Heart left ventricle (tissue), 16 donors: Measurements from ENCODE around the gene VPS45. TPM values are rescaled to one million over a fixed set of nuclear protein-coding genes. Genes with fewer than 3 reads are reported as not detected.

Experiments used
- ATAC-seq, 4 donors: fragments of 200-7000 bp; cut with Tn5 transposase; one replicate each; pipeline ENCODE4 v1.9.1; 2020 to 2022; ENCODE audit warnings: moderate library complexity in 4 of 4, mild to moderate bottlenecking in 3 of 4, moderate number of reproducible peaks in 1 of 4
- DNase-seq, 5 donors: peaks; one replicate each; pipeline ENCODE4 v3.0.0-alpha.2; 2020
- H3K27ac ChIP-seq, 12 donors: fragments of 200-600 bp; sonication (generic) in 4 of 12; one replicate each; pipeline versions ENCODE4 v1.5.0 to v1.8.0; 2016 to 2022; ENCODE audit warnings: mild to moderate bottlenecking in 2 of 12
- H3K27me3 ChIP-seq, 9 donors: fragments of 200-600 bp; sonication (generic) in 2 of 9; one replicate each; pipeline versions ENCODE4 v1.5.1 to v1.8.0; 2016 to 2022; ENCODE audit warnings: mild to moderate bottlenecking in 3 of 9
- H3K36me3 ChIP-seq, 9 donors: fragments of 200-600 bp; sonication (generic) in 2 of 9; one replicate each; pipeline versions ENCODE4 v1.5.0 to v1.8.0; 2018 to 2022; ENCODE audit warnings: mild to moderate bottlenecking in 2 of 9
- H3K4me1 ChIP-seq, 12 donors: fragments of 200-600 bp; sonication (generic) in 4 of 12; one replicate each; pipeline versions ENCODE4 v1.5.0 to v1.8.0; 2016 to 2022; ENCODE audit warnings: mild to moderate bottlenecking in 3 of 12
- H3K4me3 ChIP-seq, 12 donors: fragments of 200-600 bp; sonication (generic) in 4 of 12; one replicate each; pipeline versions ENCODE4 v1.5.0 to v1.8.0; 2017 to 2022; ENCODE audit warnings: mild to moderate bottlenecking in 9 of 12, moderate library complexity in 4 of 12
- H3K9me3 ChIP-seq, 12 donors: fragments of 200-600 bp; sonication (generic) in 4 of 12; one replicate each; pipeline versions ENCODE4 v1.5.0 to v1.8.0; 2016 to 2022; ENCODE audit warnings: mild to moderate bottlenecking in 1 of 12
- POLR2A ChIP-seq, 2 donors: fragments of 450-650 bp; IDR thresholded peaks; one replicate each; pipeline ENCODE4 v1.6.1; 2017; ENCODE audit warnings: antibody characterized with exemption in 2 of 2, mild to moderate bottlenecking in 2 of 2, moderate library complexity in 2 of 2
- WGBS, 4 donors: extraction: QIAGEN DNeasy Blood & Tissue Kit in 2 of 4; methylation state at CpG; one replicate each; pipeline versions ENCODE4 v1.1.5 to v1.1.7; 2013 to 2018; 5-methylcytosine and 5-hydroxymethylcytosine counted together
- intact Hi-C, 10 donors: fragments of 100-400 bp; cut with DNase I; formaldehyde crosslinking; loops; one replicate each; pipeline versions ENCODE4 v1.11.1 to v1.14.2; 2022
- polyA plus RNA-seq, 2 donors: library from polyadenylated mRNA; stranded (reverse); fragments of 200-250 nt; gene quantifications; one replicate each; pipeline ENCODE4 v1.2.3, GENCODE V29; 2013
- total RNA-seq, 9 donors: library from RNA; depleted of rRNA in 2 of 9; stranded (reverse); fragments of >200 nt in 2 of 9; fragmentation: NEBNext Ultra II Directional in 3 of 9; extraction: Animal tissue kit (Norgen Biotek cat#: 25700) in 3 of 9; gene quantifications; one replicate each; pipeline versions ENCODE4 v1.1.0 to v1.2.4, GENCODE V29; 2016 to 2023
- TF ChIP-seq, protein P1 (sequence below), 12 donors: fragments of 200-600 bp; sonication (generic) in 4 of 12; IDR thresholded peaks; one replicate each; pipeline versions ENCODE4 v1.5.0 to v1.8.0; 2018 to 2022; ENCODE audit warnings: antibody characterized with exemption in 12 of 12, mild to moderate bottlenecking in 5 of 12
- donor health status: ischemic (EF 13 %, LVEDD 7.1; RV severe dilation, severe dysfunction).
- donor health status: healthy with polysubstance abuse.
- donor health status: DM: no; HTN: yes; CAD: no.
- donor health status: DM: no; HTN: no; CAD: no.
- donor health status: ischemic (EF 25% LVEDD 6.9; RV normal size, moderate dysfunction).
- donor health status: ischemic (EF 25% LVEDD 5.7; RV mildly dilated, moderate dysfunction).
- donor health status: healthy.
- donor health status: DM: yes; HTN: yes; CAD: no.
- donor health status: ischemic (EF 35%, LVEDD 5.7; RV mildly dilated, moderate dysfunction).
- donor health status: nonischemic (EF 11% LVEDD 7.7; RV severe dilation, severe dysfunction).
- donor health status: DM: yes; HTN: yes; CAD: no.
- donor health status: PGD.
- donor health status: ischemic (EF 29% LVEDD 5.4; RV normal size, mild dysfunction).
- donor health status: nonischemic (EF 23%, LVEDD 6.1; RV moderate dilation, normal function).

VPS45 gene
- total and polyA plus RNA-seq, 11 donors: 30.4 to 67.7 (median 49.2) TPM

DNA sequence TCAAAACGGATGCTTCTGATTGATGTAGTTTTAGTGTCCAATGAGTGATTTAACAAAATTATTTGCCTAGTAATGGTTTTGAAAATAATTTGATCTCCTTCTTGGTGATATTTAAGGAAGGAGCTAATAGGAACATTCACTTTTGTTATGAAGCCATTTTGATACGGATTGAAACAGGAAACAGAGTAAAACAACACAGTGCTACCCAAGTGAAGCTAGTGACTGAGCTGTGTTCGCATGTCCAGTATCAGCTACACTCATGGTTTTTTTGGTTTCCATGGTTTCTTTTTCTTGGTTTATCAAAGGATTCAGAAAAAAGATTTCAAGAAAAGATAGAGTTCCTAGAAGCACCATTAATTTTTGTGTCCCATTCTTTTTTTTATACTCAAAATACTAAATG lies 42.0 kb downstream of the VPS45 start:
- Histone ChIP-seq H3K36me3 (peaks cover 0 to 28% (median 6%) of the 10 kb centered on the region in 9 donors), H3K9me3 (peaks cover 0 to 10% (median 0%) of the 10 kb centered on the region in 12 donors), H3K4me1 (peaks cover 0 to 22% (median 2%) of the 10 kb centered on the region in 12 donors), H3K27me3 (no peaks in the 10 kb centered on the region), H3K4me3 (peak overlapping the region in 1 of 12 donors; percentile 26), H3K27ac (peak overlapping the region in 6 of 12 donors; percentile 5 to 89 (median 22))
- DNase-seq: no peak
- intact Hi-C loops: loop anchor here in 2 of 10 donors (5.0 kb wide), 2 partner anchors 33 to 38 kb away; partner anchors contain the start of gene PLEKHO1 (in 1 of the 2)
- WGBS, 4 donors: 71 to 77% (median 72%) methylated on average over 3 of the region's 3 CpGs
- ATAC-seq: no peak
- TF ChIP-seq, protein P1, sequence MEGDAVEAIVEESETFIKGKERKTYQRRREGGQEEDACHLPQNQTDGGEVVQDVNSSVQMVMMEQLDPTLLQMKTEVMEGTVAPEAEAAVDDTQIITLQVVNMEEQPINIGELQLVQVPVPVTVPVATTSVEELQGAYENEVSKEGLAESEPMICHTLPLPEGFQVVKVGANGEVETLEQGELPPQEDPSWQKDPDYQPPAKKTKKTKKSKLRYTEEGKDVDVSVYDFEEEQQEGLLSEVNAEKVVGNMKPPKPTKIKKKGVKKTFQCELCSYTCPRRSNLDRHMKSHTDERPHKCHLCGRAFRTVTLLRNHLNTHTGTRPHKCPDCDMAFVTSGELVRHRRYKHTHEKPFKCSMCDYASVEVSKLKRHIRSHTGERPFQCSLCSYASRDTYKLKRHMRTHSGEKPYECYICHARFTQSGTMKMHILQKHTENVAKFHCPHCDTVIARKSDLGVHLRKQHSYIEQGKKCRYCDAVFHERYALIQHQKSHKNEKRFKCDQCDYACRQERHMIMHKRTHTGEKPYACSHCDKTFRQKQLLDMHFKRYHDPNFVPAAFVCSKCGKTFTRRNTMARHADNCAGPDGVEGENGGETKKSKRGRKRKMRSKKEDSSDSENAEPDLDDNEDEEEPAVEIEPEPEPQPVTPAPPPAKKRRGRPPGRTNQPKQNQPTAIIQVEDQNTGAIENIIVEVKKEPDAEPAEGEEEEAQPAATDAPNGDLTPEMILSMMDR (IDR thresholded peaks at IDR 0.05): no peak
- TF ChIP-seq POLR2A (IDR thresholded peaks at IDR 0.05): no peak

DNA sequence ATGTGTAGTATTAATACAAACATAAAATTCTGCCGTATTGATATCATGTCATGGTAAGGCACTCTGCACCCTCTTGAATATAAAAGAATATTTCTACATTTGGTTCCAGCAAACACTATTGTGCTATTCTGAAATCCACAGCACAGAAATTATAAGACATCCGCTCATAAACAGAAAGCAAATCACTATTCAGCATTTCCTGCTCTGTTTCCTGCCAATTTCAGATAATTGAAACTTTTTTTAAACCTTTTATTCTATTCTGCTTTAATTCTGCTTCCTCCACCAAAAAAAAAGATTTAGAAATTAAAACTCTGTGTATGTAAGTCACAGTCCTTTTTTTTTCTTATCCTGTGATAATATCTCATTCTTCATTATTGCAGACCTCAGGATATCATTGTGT lies 42.5 kb downstream of the VPS45 start:
- peaks cover 0 to 15% (median 4%) of the 10 kb centered on the region in 12 donors for H3K9me3 ChIP-seq
- TF ChIP-seq, protein P1 (IDR thresholded peaks at IDR 0.05): no peak
- no peak for TF ChIP-seq POLR2A (IDR thresholded peaks at IDR 0.05)

DNA sequence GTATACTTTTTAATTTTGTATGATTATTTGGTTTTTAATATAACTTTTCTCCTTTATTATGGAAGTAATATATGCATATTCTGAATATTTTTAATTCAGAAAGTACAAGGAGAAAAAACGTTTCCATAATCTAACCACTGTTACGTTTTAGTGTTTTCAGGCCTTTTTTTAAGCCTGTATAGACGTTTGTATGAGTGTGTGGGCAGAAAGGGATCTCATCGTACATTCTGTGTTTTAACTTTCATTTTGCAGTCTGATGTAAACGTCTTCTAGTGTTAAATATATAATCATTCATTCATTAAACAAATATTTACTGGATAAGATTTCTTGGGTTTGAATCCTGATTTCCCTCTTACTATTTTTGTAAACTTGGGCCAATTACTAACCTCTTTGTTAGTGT lies 44.1 kb downstream of the VPS45 start:
- TF ChIP-seq POLR2A (IDR thresholded peaks at IDR 0.05): no peak
- TF ChIP-seq, protein P1 (IDR thresholded peaks at IDR 0.05): no peak
- H3K27ac ChIP-seq: peak overlapping the region in 1 of 12 donors; percentile 89
- no peak for ATAC-seq
- intact Hi-C loops: no loop called here
- H3K4me1 ChIP-seq: peaks cover 0 to 22% (median 2%) of the 10 kb centered on the region in 12 donors
- H3K27me3 ChIP-seq: no peaks in the 10 kb centered on the region
- peaks cover 0 to 38% (median 8%) of the 10 kb centered on the region in 9 donors for H3K36me3 ChIP-seq
- peaks cover 0 to 18% (median 7%) of the 10 kb centered on the region in 12 donors for H3K9me3 ChIP-seq
- H3K4me3 ChIP-seq: peak overlapping the region in 1 of 12 donors; percentile 26
- 78 to 85% (median 80%) methylated on average over 5 of the region's 5 CpGs for WGBS, 4 donors
- DNase-seq: no peak

More for the DNA sequence above, 42.5 kb downstream of the VPS45 start:
- Histone ChIP-seq H3K4me3 (peak overlapping the region in 2 of 12 donors; percentile 4 to 26), H3K4me1 (peaks cover 0 to 22% (median 2%) of the 10 kb centered on the region in 12 donors), H3K27ac (peak overlapping the region in 8 of 12 donors; percentile 1 to 89 (median 20)), H3K27me3 (no peaks in the 10 kb centered on the region), H3K36me3 (peaks cover 0 to 34% (median 7%) of the 10 kb centered on the region in 9 donors)
- WGBS, 4 donors: 52 to 63% (median 60%) methylated on average over 2 of the region's 2 CpGs
- DNase-seq (no peak), ATAC-seq (peak in 1 of 4 donors; percentile 39)
- intact Hi-C loops: no loop called here

DNA sequence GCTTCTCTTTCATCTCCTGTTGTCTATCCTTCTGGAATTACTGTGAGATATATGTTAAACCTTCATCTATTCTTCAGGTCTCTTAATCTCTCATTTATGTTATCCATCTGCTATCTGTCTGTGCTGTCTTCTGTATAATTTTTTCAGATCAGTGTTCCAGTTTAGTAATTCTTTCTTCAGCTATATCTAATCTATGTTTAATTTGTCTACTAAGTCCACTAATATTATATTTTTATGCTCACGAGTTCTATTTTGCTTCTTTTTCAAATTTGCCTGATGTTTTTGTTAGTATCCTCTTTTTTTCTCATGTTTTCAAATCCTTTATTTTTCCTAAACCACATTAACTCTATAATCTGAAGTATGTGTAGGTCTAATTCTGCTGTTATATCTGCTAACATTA lies 47.5 kb downstream of the VPS45 start:
- no peak for ATAC-seq
- Histone ChIP-seq H3K4me1 (peaks cover 0 to 11% (median 0%) of the 10 kb centered on the region in 12 donors), H3K27me3 (no peaks in the 10 kb centered on the region), H3K36me3 (peaks cover 0 to 46% (median 8%) of the 10 kb centered on the region in 9 donors), H3K27ac (no peak overlapping the region), H3K9me3 (peaks cover 0 to 18% (median 7%) of the 10 kb centered on the region in 12 donors), H3K4me3 (no peak overlapping the region)
- DNase-seq: no peak
- no peak for TF ChIP-seq POLR2A (IDR thresholded peaks at IDR 0.05)
- TF ChIP-seq, protein P1 (IDR thresholded peaks at IDR 0.05): no peak
- intact Hi-C loops: no loop called here
- 99 to 100% (median 100%) methylated on average over 1 of the region's 1 CpG for WGBS, 4 donors
